ENCODE data around the gene GTF2H3. TPM values are rescaled to one million over a fixed set of nuclear protein-coding genes. Genes with fewer than 3 reads are reported as not detected.

GTF2H3 gene
- total and polyA plus RNA-seq, 10 of the 15 experiments (the other 5 are each of a cell fraction or from before 2014, with no cell fraction given) = 20.6 to 62.9 (median 34.7) TPM

DNA sequence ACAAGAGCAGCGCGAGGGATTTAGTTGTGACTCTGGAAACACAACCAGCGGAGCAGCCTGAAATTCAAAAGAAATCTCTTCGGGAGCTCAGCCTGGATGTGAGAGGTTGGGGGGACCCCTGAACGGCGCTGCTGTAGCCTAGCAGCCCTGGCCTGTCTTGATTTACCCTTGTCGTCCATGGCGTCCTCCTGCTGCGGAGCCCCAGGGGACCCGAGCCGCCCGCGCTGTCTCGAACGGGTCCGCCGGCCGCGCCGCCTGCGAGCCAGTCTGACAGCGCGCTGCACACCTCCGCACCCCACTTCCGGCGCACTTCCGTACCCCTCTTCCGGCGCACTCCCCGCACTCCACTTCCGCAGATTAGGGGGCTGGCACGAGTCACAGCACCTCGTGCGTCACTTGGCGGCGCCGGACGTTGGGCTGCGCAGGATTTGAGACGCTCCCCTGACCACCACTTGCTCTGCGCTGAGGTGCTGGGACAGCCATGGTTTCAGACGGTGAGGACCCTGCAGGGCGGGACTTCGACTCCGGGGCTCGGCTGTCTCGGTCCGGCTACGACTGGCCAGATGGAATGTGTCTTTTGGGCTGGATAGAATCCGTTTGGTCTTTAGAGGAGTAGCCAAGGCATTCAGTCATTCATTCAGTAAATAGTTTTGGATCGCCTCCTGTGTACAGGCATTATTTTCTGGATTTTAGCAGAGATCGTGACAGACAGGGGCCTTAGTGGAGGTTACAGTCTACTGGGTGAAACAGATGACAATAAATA lies at the start of gene GTF2H3, which contains the start of gene EIF2B1 (continued):
- TF ChIP-seq EED (IDR thresholded peaks at IDR 0.05; ENCODE audit: low read depth) (no peak), STAT3 (IDR thresholded peaks at IDR 0.05; ENCODE audit: low read depth, low read length) (no peak), BCL3 (IDR thresholded peaks at IDR 0.05; ENCODE audit: borderline replicate concordance, insufficient read depth, low read depth, low read length, poor library complexity, severe bottlenecking) (peak; percentile 8), USF1 (IDR thresholded peaks at IDR 0.05; ENCODE audit: borderline replicate concordance, extremely low read length, insufficient read depth, low read depth, low read length) (peak; percentile 38), EZH2 (IDR thresholded peaks at IDR 0.05; ENCODE audit: borderline replicate concordance, control insufficient read depth, low read depth, low read length) (no peak), LARP7 (IDR thresholded peaks at IDR 0.05) (peak; percentile 82), RELB (IDR thresholded peaks at IDR 0.05; ENCODE audit: low read depth) (peak; percentile 96), TCF3 (IDR thresholded peaks at IDR 0.05; ENCODE audit: borderline replicate concordance, insufficient read depth, low read depth, low read length) (peak; percentile 62; the same call in 1 of the 2 replicates), ETV6 (conservative IDR thresholded peaks at IDR 0.05 in 1 of 2, IDR thresholded peaks at IDR 0.05 in 1 of 2; ENCODE audit: borderline replicate concordance in 1 of 2, low read depth in 1 of 2) (peak; percentile 89 to 99), TARDBP (IDR thresholded peaks at IDR 0.05; ENCODE audit: borderline replicate concordance) (peak; percentile 83; the same call in 1 of the 2 replicates)
